Aorta (tissue), 5 donors: Measurements from ENCODE around the gene MTUS2. TPM values are rescaled to one million over a fixed set of nuclear protein-coding genes. Genes with fewer than 3 reads are reported as not detected.

Source experiments
- ATAC-seq: fragments of 200-7000 bp; cut with Tn5 transposase; one replicate; pipeline ENCODE4 v1.9.1; 2022; ENCODE audit warnings: moderate library complexity; ENCODE audit not compliant: low FRiP score
- DNase-seq, 2 donors: peaks; one replicate each; pipeline ENCODE4 v3.0.0-alpha.2; 2020
- H3K27ac ChIP-seq, 2 donors: one replicate each; pipeline ENCODE4 v1.5.1; 2013; ENCODE audit warnings: low read length in 2 of 2, mild to moderate bottlenecking in 2 of 2, moderate library complexity in 2 of 2, control low read depth in 1 of 2, inconsistent platforms in 1 of 2, low read depth in 1 of 2
- H3K27me3 ChIP-seq, 2 donors: one replicate each; pipeline ENCODE4 v1.6.1; 2013; ENCODE audit warnings: control low read depth in 1 of 2, low read length in 1 of 2, mild to moderate bottlenecking in 1 of 2, moderate library complexity in 1 of 2; ENCODE audit not compliant: insufficient read depth in 2 of 2, control insufficient read depth in 1 of 2
- H3K36me3 ChIP-seq, 2 donors: one replicate each; pipeline ENCODE4 v1.6.1; 2013; ENCODE audit warnings: control low read depth in 1 of 2, low read length in 1 of 2, mild to moderate bottlenecking in 1 of 2; ENCODE audit not compliant: insufficient read depth in 2 of 2, control insufficient read depth in 1 of 2
- H3K4me1 ChIP-seq, 2 donors: one replicate each; pipeline ENCODE4 v1.6.1; 2013; ENCODE audit warnings: low read length in 2 of 2, control low read depth in 1 of 2, mild to moderate bottlenecking in 1 of 2, moderate library complexity in 1 of 2; ENCODE audit not compliant: insufficient read depth in 2 of 2, control insufficient read depth in 1 of 2
- H3K4me3 ChIP-seq, 2 donors: one replicate each; pipeline ENCODE4 v1.5.1; 2013; ENCODE audit warnings: low read length in 2 of 2, control low read depth in 1 of 2, mild to moderate bottlenecking in 1 of 2
- H3K9me3 ChIP-seq: one replicate; pipeline ENCODE4 v1.6.1; 2013; ENCODE audit warnings: mild to moderate bottlenecking, low read length; ENCODE audit not compliant: control insufficient read depth
- WGBS, 2 donors: extraction: QIAGEN DNeasy Blood & Tissue Kit; methylation state at CpG; one replicate each; pipeline ENCODE4 v1.1.7; 2013; 5-methylcytosine and 5-hydroxymethylcytosine counted together
- intact Hi-C, 2 donors: fragments of 100-400 bp; cut with DNase I; formaldehyde crosslinking; loops; one replicate each; pipeline versions ENCODE4 v1.14.2 to v1.15.0; 2022
- polyA plus RNA-seq, 2 donors: library from polyadenylated mRNA; stranded (reverse); fragments of 200-250 nt; gene quantifications; one replicate each; pipeline ENCODE4 v1.2.3, GENCODE V29; 2013
- total RNA-seq, 2 donors: library from RNA; stranded (reverse); fragmentation: NEBNext Ultra II Directional; extraction: Animal tissue kit (Norgen Biotek cat#: 25700); gene quantifications; one replicate each; pipeline ENCODE4 v1.2.1, GENCODE V29; 2021
- donor health status: healthy with polysubstance abuse.
- donor health status: Bipolar disorder and iron deficiency.
- donor health status: DM: no; HTN: no; CAD: no.
- donor health status: DM: no; HTN: no; CAD: no.
- donor health status: DM: yes; HTN: yes; CAD: no.

Gene MTUS2
- total and polyA plus RNA-seq, 4 donors: 3.5 to 12.1 (median 8.6) TPM

DNA sequence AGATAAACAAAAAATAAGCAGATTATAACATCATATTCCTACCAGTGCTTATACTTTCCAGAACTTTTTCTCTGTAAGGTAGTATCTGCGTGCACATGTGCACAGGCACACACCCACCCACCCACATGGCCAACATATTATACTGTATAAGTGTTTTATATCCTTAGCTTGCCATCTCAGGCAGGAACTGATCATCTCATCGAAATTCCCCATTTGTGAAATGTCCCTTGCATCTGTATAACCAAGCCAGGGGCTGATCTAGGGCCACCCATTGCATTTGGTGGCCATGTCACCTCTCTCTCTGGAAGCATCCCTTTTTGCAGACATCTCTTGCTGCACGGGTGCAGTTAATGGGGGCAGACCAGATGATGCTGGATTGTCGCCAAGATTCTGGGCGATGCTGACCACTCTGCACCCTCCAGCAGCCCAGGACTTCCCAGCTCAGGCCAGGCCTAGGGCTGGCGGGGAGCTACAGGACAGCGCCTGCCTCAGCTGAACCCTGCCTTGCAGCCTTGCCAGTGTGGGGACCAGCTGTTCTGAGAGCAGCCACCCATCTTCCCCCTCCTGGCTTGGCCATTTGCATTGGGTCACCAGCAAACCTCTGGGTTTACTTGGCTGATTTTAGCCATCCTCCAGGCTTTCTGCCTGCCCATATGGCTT lies 679.5 kb downstream of the MTUS2 start:
- intact Hi-C loops: loop anchor here in 1 of 2 donors (10.0 kb wide), 1 partner anchor 345 kb away; no protein-coding TSS in a partner anchor
- ATAC-seq (no peak), DNase-seq (no peak)
- H3K4me3 ChIP-seq: no peak overlapping the region
- H3K4me1 ChIP-seq: no peaks in the 10 kb centered on the region
- H3K9me3 ChIP-seq: no peaks in the 10 kb centered on the region
- 80 to 82% methylated on average over 7 of the region's 7 CpGs for WGBS, 2 donors
- no peak overlapping the region for H3K27ac ChIP-seq
- H3K36me3 ChIP-seq: peaks cover 0 to 1% of the 10 kb centered on the region in 2 donors
- no peaks in the 10 kb centered on the region for H3K27me3 ChIP-seq

DNA sequence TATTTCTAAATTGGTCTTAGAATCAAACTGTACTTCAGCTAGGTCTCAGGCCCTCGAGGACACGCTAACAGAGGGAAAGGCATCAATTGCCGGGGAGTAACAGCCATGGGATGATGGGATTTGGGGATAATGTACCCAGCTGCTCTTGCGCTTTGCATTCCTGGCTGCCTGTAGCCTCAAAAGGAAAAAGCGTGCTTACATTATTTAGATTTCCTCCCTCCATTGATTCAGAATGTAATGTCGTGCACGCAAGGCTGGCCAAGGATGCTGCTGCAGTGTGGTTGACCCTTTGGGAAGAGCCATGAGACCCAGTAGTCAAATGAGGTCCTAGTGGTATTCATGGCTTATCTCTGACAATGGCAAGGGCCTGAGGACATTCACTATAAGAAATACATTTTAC lies 680.2 kb downstream of the MTUS2 start:
- no peak for DNase-seq
- Histone ChIP-seq H3K36me3 (peaks cover 0 to 1% of the 10 kb centered on the region in 2 donors), H3K27ac (no peak overlapping the region), H3K27me3 (no peaks in the 10 kb centered on the region), H3K4me3 (no peak overlapping the region), H3K9me3 (no peaks in the 10 kb centered on the region), H3K4me1 (no peaks in the 10 kb centered on the region)
- no peak for ATAC-seq
- WGBS, 2 donors: 91 to 93% methylated on average over 7 of the region's 7 CpGs
- intact Hi-C loops: loop anchor here in 1 of 2 donors (10.0 kb wide), 1 partner anchor 344 kb away; no protein-coding TSS in a partner anchor

DNA sequence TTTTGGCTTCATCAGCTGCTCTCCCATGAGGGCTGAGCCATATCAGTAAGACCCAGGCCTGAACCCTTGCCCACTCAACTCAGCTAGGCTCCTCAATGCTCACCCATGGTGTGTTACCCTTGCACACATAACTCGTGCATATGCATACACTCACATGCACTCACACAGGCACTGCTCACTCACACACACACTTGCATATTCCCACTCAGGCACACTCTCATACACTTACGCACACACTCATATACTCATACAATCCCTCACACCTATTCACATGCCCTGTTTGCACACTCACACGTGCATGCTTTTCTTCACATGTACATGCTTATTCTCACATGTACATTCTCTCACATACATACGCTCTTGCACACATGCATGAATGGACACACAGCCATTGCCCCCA lies 681.5 kb downstream of the MTUS2 start:
- Histone ChIP-seq H3K4me3 (no peak overlapping the region), H3K27me3 (no peaks in the 10 kb centered on the region), H3K4me1 (no peaks in the 10 kb centered on the region), H3K27ac (no peak overlapping the region), H3K36me3 (peaks cover 0 to 1% of the 10 kb centered on the region in 2 donors), H3K9me3 (no peaks in the 10 kb centered on the region)
- intact Hi-C loops: loop anchor here in 1 of 2 donors (10.0 kb wide), 1 partner anchor 343 kb away; no protein-coding TSS in a partner anchor
- DNase-seq (no peak), ATAC-seq (no peak)
- WGBS, 2 donors: 82 to 86% methylated on average over 4 of the region's 4 CpGs

DNA sequence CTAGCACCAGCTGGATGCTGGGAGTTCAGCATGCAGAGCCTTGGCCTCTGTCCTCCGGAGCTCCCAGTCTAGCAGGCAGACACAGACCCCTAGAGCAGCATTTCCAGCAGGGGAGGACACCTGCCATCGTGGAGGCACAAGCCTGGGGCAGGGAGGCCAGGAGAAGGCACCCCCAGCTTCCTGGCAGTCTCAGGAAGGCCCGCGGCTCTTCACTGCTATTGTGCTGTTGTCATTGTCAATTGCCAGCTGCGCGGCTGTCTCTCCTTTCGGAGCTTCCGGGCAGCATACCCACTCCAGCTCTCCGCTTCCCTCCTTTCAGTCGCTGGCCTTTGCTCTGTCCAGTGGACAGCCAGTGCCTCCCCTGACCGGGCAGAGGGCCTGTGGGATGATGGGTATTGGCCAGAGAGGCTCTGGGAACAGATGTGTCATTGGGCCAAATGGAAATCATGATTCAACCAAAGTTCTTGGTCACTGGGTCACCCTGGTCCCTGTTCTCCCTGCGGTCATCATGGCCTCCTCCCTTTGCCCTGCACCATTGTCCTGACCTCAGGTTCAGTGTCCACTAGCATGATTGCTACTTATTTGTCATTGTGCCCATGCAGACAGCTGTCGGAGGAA lies 682.4 kb downstream of the MTUS2 start:
- Histone ChIP-seq H3K36me3 (peaks cover 0 to 1% of the 10 kb centered on the region in 2 donors), H3K4me3 (no peak overlapping the region), H3K4me1 (no peaks in the 10 kb centered on the region), H3K9me3 (no peaks in the 10 kb centered on the region), H3K27me3 (no peaks in the 10 kb centered on the region), H3K27ac (no peak overlapping the region)
- no peak for ATAC-seq
- intact Hi-C loops: loop anchor here in 1 of 2 donors (10.0 kb wide), 1 partner anchor 342 kb away; no protein-coding TSS in a partner anchor
- DNase-seq: no peak
- 84 to 91% methylated on average over 13 of the region's 13 CpGs for WGBS, 2 donors

DNA sequence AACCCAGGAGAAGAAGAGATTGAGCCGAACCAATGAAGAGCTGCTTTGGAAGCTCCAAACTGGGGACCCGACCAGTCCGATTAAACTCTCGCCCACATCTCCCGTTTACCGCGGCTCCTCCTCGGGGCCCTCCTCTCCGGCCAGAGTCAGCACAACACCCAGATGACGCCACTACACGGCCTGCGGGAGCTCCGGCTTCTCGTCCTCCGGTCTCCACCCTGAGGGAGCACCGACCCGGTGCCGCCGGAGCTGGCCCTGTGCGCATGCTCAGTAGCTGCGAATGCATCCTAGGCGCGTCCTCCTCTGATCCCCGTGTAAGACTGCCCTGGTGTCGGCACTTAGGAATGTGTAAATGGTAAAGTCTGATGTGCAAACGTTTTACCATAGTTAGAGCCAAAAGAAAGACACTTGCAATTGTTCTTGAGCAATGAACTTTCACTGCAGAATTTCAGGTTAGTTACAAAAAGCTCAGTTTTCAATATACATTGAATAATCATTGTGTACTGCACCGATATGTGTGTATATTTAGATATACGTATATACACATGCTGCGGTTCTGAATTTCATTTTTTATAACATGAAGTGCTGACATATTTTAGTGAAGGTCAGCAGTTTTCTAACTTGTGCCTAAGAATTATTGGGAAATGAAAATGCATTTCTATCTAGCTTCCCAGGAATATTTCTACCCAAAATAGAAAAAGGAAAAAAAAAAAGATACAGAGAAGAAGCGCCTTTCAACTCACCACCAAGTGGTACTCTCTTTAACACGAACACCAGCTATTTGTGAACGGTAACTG lies 683.1 kb downstream of the MTUS2 start:
- Histone ChIP-seq H3K4me1 (no peaks in the 10 kb centered on the region), H3K4me3 (no peak overlapping the region), H3K27ac (no peak overlapping the region), H3K9me3 (no peaks in the 10 kb centered on the region), H3K36me3 (peaks cover 0 to 1% of the 10 kb centered on the region in 2 donors), H3K27me3 (no peaks in the 10 kb centered on the region)
- WGBS, 2 donors: 73 to 74% methylated on average over 32 of the region's 32 CpGs
- intact Hi-C loops: loop anchor here in 1 of 2 donors (10.0 kb wide), 1 partner anchor 342 kb away; no protein-coding TSS in a partner anchor
- ATAC-seq: no peak
- no peak for DNase-seq

GRCh38 chr13:29504691-29505090 lies 684.6 kb downstream of the MTUS2 start:
- WGBS, 2 donors: 89% methylated on average over 15 of the region's 15 CpGs
- intact Hi-C loops: loop anchor here (5.0 to 10.0 kb wide), 3 partner anchors 193 to 608 kb away; no protein-coding TSS in a partner anchor
- no peak for ATAC-seq

DNA sequence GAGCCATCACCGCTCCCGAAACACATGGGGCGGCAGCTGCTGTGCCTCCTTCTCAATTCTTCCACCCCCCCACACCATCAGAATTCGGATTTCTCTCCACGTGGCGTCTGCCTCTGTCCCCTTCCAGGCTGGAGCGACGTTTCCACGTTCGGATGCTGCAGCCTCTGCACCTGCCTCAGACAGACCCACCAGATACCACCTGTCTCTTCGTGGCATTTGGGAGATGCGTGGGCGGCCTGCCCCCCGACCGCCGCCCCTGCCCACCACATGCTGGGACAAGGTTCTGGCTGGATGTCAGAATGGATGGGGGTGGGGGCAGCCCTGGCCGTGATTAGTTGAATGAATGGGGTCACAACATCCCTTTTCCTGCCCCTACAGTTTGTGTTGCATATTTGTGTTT lies 685.4 kb downstream of the MTUS2 start:
- H3K27me3 ChIP-seq: no peaks in the 10 kb centered on the region
- WGBS, 2 donors: 78 to 79% methylated on average over 17 of the region's 17 CpGs
- peaks cover 0 to 1% of the 10 kb centered on the region in 2 donors for H3K36me3 ChIP-seq
- no peaks in the 10 kb centered on the region for H3K9me3 ChIP-seq
- H3K4me1 ChIP-seq: no peaks in the 10 kb centered on the region
- DNase-seq (no peak), ATAC-seq (no peak)
- intact Hi-C loops: loop anchor here (5.0 to 10.0 kb wide), 3 partner anchors 192 to 607 kb away; no protein-coding TSS in a partner anchor
- no peak overlapping the region for H3K4me3 ChIP-seq
- H3K27ac ChIP-seq: no peak overlapping the region

More at GRCh38 chr13:29504691-29505090, 684.6 kb downstream of the MTUS2 start:
- Histone ChIP-seq H3K9me3 (no peaks in the 10 kb centered on the region), H3K4me3 (no peak overlapping the region), H3K27ac (no peak overlapping the region), H3K36me3 (peaks cover 0 to 1% of the 10 kb centered on the region in 2 donors), H3K4me1 (no peaks in the 10 kb centered on the region), H3K27me3 (no peaks in the 10 kb centered on the region)
- DNase-seq: no peak

DNA sequence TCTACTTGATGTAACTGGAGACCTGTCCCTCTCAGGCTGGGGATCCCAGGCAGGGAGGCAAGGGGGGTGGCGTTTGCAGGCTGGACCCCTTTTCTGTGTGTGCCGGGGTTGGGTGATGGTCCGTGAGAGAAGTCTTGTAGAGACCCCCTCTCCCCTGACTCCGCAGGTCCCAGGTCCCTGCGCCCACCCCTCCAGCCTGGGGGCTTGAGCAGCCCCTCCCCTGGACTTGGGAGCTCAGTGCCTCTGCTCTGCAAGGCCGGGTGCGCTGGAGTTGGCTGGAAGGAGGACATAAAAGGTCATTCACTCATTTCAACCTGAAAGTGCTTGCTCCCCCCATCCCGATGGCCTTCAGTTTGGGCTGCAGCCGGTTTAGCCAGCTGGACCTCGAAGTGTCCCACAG lies 685.8 kb downstream of the MTUS2 start:
- no peak for DNase-seq
- no peaks in the 10 kb centered on the region for H3K4me1 ChIP-seq
- peaks cover 0 to 1% of the 10 kb centered on the region in 2 donors for H3K36me3 ChIP-seq
- H3K9me3 ChIP-seq: no peaks in the 10 kb centered on the region
- no peak overlapping the region for H3K4me3 ChIP-seq
- H3K27ac ChIP-seq: no peak overlapping the region
- WGBS, 2 donors: 80 to 81% methylated on average over 10 of the region's 10 CpGs
- intact Hi-C loops: loop anchor here (5.0 to 10.0 kb wide), 3 partner anchors 191 to 606 kb away; no protein-coding TSS in a partner anchor
- H3K27me3 ChIP-seq: no peaks in the 10 kb centered on the region
- no peak for ATAC-seq
